Lower leg skin (tissue), 4 donors: ENCODE measurements around the gene SLITRK6. TPM values are rescaled to one million over a fixed set of nuclear protein-coding genes. Genes with fewer than 3 reads are reported as not detected.

ENCODE experiments used
- DNase-seq, 2 donors: peaks; one replicate each; pipeline ENCODE4 v3.0.0-alpha.2; 2019; ENCODE audit warnings: low spot score in 2 of 2
- H3K4me3 ChIP-seq: fragments of 200-600 bp; sonication (generic); 2 replicates; pipeline ENCODE4 v1.5.1; 2017; ENCODE audit warnings: mild to moderate bottlenecking, low read depth; ENCODE audit not compliant: poor library complexity, severe bottlenecking
- CTCF ChIP-seq, 3 donors: fragments of 450-650 bp; IDR thresholded peaks; one replicate each; pipeline ENCODE4 v1.5.1; 2016; ENCODE audit warnings: antibody characterized with exemption in 3 of 3, mild to moderate bottlenecking in 3 of 3, moderate library complexity in 2 of 3
- POLR2A ChIP-seq, 2 donors: fragments of 450-650 bp; IDR thresholded peaks; one replicate each; pipeline ENCODE4 v1.6.1; 2016 to 2017; ENCODE audit warnings: antibody characterized with exemption in 2 of 2, mild to moderate bottlenecking in 1 of 2, moderate library complexity in 1 of 2
- WGBS, 2 donors: methylation state at CpG; one replicate each; pipeline ENCODE4 v1.1.5; 2018; 5-methylcytosine and 5-hydroxymethylcytosine counted together
- intact Hi-C: fragments of 100-400 bp; cut with DNase I; formaldehyde crosslinking; loops from one replicate; pipeline ENCODE4 v1.15.0; 2023; ENCODE audit warnings: low total_unique reads
- total RNA-seq, 4 donors: library from RNA; depleted of rRNA; stranded (reverse); fragments of >200 nt; gene quantifications; one replicate each; pipeline ENCODE4 v1.1.0, GENCODE V29; 2016

Gene SLITRK6
- 10 to 100 TPM in 2 of 4 donors, 1 to 10 TPM in 2; 4.7 to 12.2 (median 7.6) TPM for total RNA-seq

- intact Hi-C loops: no loop called here
- no peak for TF ChIP-seq CTCF (IDR thresholded peaks at IDR 0.05)
- TF ChIP-seq POLR2A (IDR thresholded peaks at IDR 0.05): no peak
- 10 to 13% methylated on average over 3 of the region's 3 CpGs for WGBS, 2 donors
- peak in 1 of 2 donors; percentile 40 for DNase-seq
- H3K4me3 ChIP-seq: no peak within 1 kb of the TSS
These were observed at the start of gene SLITRK6 for GRCh38 chr13:85799097-85799582. Gene SLITRK6 (minus strand): TSS chr13:85799419. CDS start chr13:85796508, 2,911 bp downstream.

- 87 to 88% methylated on average over 6 of the region's 6 CpGs for WGBS, 2 donors
- no peak for DNase-seq
- no peak overlapping the region for H3K4me3 ChIP-seq
- intact Hi-C loops: no loop called here
- TF ChIP-seq POLR2A (IDR thresholded peaks at IDR 0.05): no peak
- TF ChIP-seq CTCF (IDR thresholded peaks at IDR 0.05): no peak
These were observed 47.8 kb upstream of the SLITRK6 start for GRCh38 chr13:85847012-85847411.

GRCh38 chr13:85841427-85841826 is 42.2 kb upstream of the SLITRK6 start:
- TF ChIP-seq POLR2A (IDR thresholded peaks at IDR 0.05): no peak
- no peak for TF ChIP-seq CTCF (IDR thresholded peaks at IDR 0.05)

GRCh38 chr13:85833921-85834320 is 34.7 kb upstream of the SLITRK6 start:
- DNase-seq: no peak
- H3K4me3 ChIP-seq: no peak overlapping the region
- TF ChIP-seq POLR2A (IDR thresholded peaks at IDR 0.05) (no peak), CTCF (IDR thresholded peaks at IDR 0.05) (no peak)
- WGBS, 2 donors: 84 to 93% methylated on average over 2 of the region's 2 CpGs
- intact Hi-C loops: no loop called here

More at GRCh38 chr13:85841427-85841826, 42.2 kb upstream of the SLITRK6 start:
- DNase-seq: no peak
- intact Hi-C loops: no loop called here
- H3K4me3 ChIP-seq: no peak overlapping the region
- WGBS, 2 donors: 50 to 55% methylated on average over 2 of the region's 2 CpGs

- H3K4me3 ChIP-seq: no peak overlapping the region
- 48 to 53% methylated on average over 2 of the region's 2 CpGs for WGBS, 2 donors
- TF ChIP-seq CTCF (IDR thresholded peaks at IDR 0.05): no peak
- no peak for TF ChIP-seq POLR2A (IDR thresholded peaks at IDR 0.05)
- DNase-seq: no peak
- intact Hi-C loops: loop anchor here (10.0 kb wide), 1 partner anchor 933 kb away; no protein-coding TSS in a partner anchor
These were observed 29.0 kb upstream of the SLITRK6 start for GRCh38 chr13:85828094-85828684.
